Endothelial cell of umbilical vein (primary cell): ENCODE data around the gene FBXO2. TPM values are rescaled to one million over a fixed set of nuclear protein-coding genes. Genes with fewer than 3 reads are reported as not detected.

Source experiments
- BruUV-seq: library from RNA; stranded (reverse); fragments of 400-500 nt; replicated peaks from 2 replicates; lab custom pipeline; 2021; lab: Mats Ljungman, UMichigan
- CTCF ChIA-PET: fragments of 300-600, 350-600 bp; sonication (Branson Sonifier 250); formaldehyde crosslinking; loops from one replicate; lab custom pipeline; 2021; ENCODE audit warnings: antibody characterized with exemption, inconsistent platforms; lab: Charles Lee
- POLR2A ChIA-PET: fragments of 300-600, 350-600 bp; sonication (Branson Sonifier 250); formaldehyde crosslinking; loops from one replicate; lab custom pipeline; 2021; ENCODE audit warnings: antibody characterized with exemption, inconsistent platforms; lab: Charles Lee
- DNase-seq: peaks from one replicate; pipeline ENCODE4 v3.0.0-alpha.2; 2011; ENCODE audit warnings: low read depth, low spot score
- FAIRE-seq: peaks from 2 replicates; lab custom pipeline; 2011; peaks lifted over from hg19 to GRCh38; lab: Jason Lieb, UNC
- H2AFZ ChIP-seq: 2 replicates; pipeline ENCODE4 v1.6.0; 2012; ENCODE audit warnings: low read depth, low read length, control low read depth, inconsistent platforms
- H3K27ac ChIP-seq: 2 replicates; pipeline ENCODE4 v1.5.1; 2011; ENCODE audit warnings: low read depth, mild to moderate bottlenecking, control low read depth, low read length, moderate library complexity; ENCODE audit not compliant: insufficient read depth
- H3K27me3 ChIP-seq, 2 experiments: 2 replicates each; pipeline versions ENCODE4 v1.6.0 to v1.6.1; 2011; ENCODE audit warnings: low read length in 2 of 2, mixed read lengths in 1 of 2; ENCODE audit not compliant: control insufficient read depth in 2 of 2, insufficient read depth in 2 of 2
- H3K36me3 ChIP-seq, 2 experiments: 2 replicates in 1 of 2; 3 replicates in 1 of 2; pipeline ENCODE4 v1.5.1; 2011; ENCODE audit warnings: low read length in 2 of 2, mild to moderate bottlenecking in 1 of 2, moderate library complexity in 1 of 2; ENCODE audit not compliant: control insufficient read depth in 2 of 2, insufficient read depth in 2 of 2; ENCODE audit errors: extremely low read depth in 1 of 2
- H3K4me1 ChIP-seq: 3 replicates; pipeline ENCODE4 v1.5.1; 2011; ENCODE audit warnings: mild to moderate bottlenecking, low read length; ENCODE audit not compliant: control insufficient read depth, insufficient read depth; ENCODE audit errors: extremely low read depth
- H3K4me2 ChIP-seq: 2 replicates; pipeline ENCODE4 v1.6.1; 2011; ENCODE audit warnings: low read length, control low read depth, mixed read lengths; ENCODE audit not compliant: insufficient read depth
- H3K4me3 ChIP-seq, 3 experiments: fragments of 200-600 bp in 1 of 3; sonication (generic), shearing (Covaris generic) in 1 of 3; replicated peaks in 1 of 3; 2 replicates each; pipeline ENCODE4 v1.5.1; 2011 to 2016; ENCODE audit warnings: control low read depth in 3 of 3, low read length in 3 of 3, mild to moderate bottlenecking in 2 of 3, inconsistent platforms in 1 of 3, low read depth in 1 of 3, moderate library complexity in 1 of 3; ENCODE audit not compliant: insufficient read depth in 1 of 3
- H3K79me2 ChIP-seq: 2 replicates; pipeline ENCODE4 v1.6.0; 2012; ENCODE audit warnings: low read length, inconsistent platforms; ENCODE audit not compliant: control insufficient read depth, insufficient read depth
- H3K9ac ChIP-seq: replicated peaks from 2 replicates; pipeline ENCODE3; 2011; ENCODE audit warnings: low read length, control low read depth; ENCODE audit not compliant: insufficient read depth; ENCODE audit errors: extremely low read depth
- H3K9me1 ChIP-seq: replicated peaks from 3 replicates; pipeline ENCODE4 v1.6.0; 2011; ENCODE audit warnings: mild to moderate bottlenecking, low read length; ENCODE audit not compliant: control insufficient read depth, insufficient read depth; ENCODE audit errors: extremely low read depth
- H3K9me3 ChIP-seq: replicated peaks from 2 replicates; pipeline ENCODE4 v1.5.1; 2012; ENCODE audit warnings: low read length, inconsistent platforms; ENCODE audit not compliant: control insufficient read depth, insufficient read depth
- H4K20me1 ChIP-seq: replicated peaks from 2 replicates; pipeline ENCODE3; 2011; ENCODE audit warnings: mild to moderate bottlenecking, low read length; ENCODE audit not compliant: control insufficient read depth, insufficient read depth; ENCODE audit errors: extremely low read depth
- EZH2 ChIP-seq: IDR thresholded peaks from 2 replicates; pipeline ENCODE4 v1.6.1; 2012; ENCODE audit warnings: borderline replicate concordance, low read depth, mild to moderate bottlenecking, moderate library complexity, low read length, inconsistent platforms; ENCODE audit not compliant: severe bottlenecking
- FOS ChIP-seq: IDR thresholded peaks from 2 replicates; pipeline ENCODE4 v1.6.1; 2011; ENCODE audit warnings: mild to moderate bottlenecking, low read length, moderate library complexity, borderline replicate concordance; ENCODE audit not compliant: insufficient read depth
- GATA2 ChIP-seq: IDR thresholded peaks from 2 replicates; pipeline ENCODE4 v1.7.0; 2011; ENCODE audit warnings: low read depth, mild to moderate bottlenecking, moderate library complexity, mixed read lengths, low read length; ENCODE audit not compliant: insufficient read length, insufficient read depth
- JUN ChIP-seq: IDR thresholded peaks from 2 replicates; pipeline ENCODE4 v1.6.1; 2011; ENCODE audit warnings: borderline replicate concordance, low read depth; ENCODE audit not compliant: insufficient read length, insufficient read depth
- MYC ChIP-seq: IDR thresholded peaks from one replicate; pipeline ENCODE4 v1.6.1; 2011; ENCODE audit warnings: mild to moderate bottlenecking, low read depth, low read length
- POLR2A ChIP-seq: IDR thresholded peaks from 2 replicates; pipeline ENCODE4 v1.6.1; 2012; ENCODE audit warnings: low read depth, mild to moderate bottlenecking, control low read depth, low read length
- POLR2AphosphoS5 ChIP-seq: IDR thresholded peaks from 2 replicates; pipeline ENCODE4 v1.6.1; 2012; ENCODE audit warnings: low read depth, mild to moderate bottlenecking, control low read depth, low read length, moderate library complexity; ENCODE audit not compliant: insufficient read depth
- dilution Hi-C: fragments of 300-500 bp; cut with MboI; formaldehyde crosslinking; loops from one replicate; pipeline ENCODE4 v1.15.0; 2019; ENCODE audit warnings: low sequenced_read_pairs; ENCODE audit not compliant: extremely low pct_ligation_motif_present
- intact Hi-C: fragments of 100-400 bp; cut with micrococcal nuclease; formaldehyde crosslinking; loops from one replicate; pipeline ENCODE4 v1.10.0; 2022
- polyA plus RNA-seq, 4 experiments: library from polyadenylated mRNA; depleted of rRNA in 3 of 4; stranded (reverse) in 3 of 4; unstranded in 1 of 4; fragments of >200 nt; gene quantifications; 2 replicates each; pipeline versions ENCODE4 v1.2.1 to v1.2.3, GENCODE V29; 2011 to 2012; ENCODE audit warnings: missing spikeins in 1 of 4
- total RNA-seq: library from RNA; stranded (reverse); gene quantifications from 2 replicates; pipeline ENCODE4 v1.2.3, GENCODE V29; 2021
- TF ChIP-seq, protein P1 (sequence below): IDR thresholded peaks from 2 replicates; pipeline ENCODE4 v1.6.1; 2011; ENCODE audit not compliant: insufficient read depth, insufficient read length
- TF ChIP-seq, protein P2 (sequence below), 2 donors: IDR thresholded peaks; 1 replicate in 1 of 2; 2 replicates in 1 of 2; pipeline ENCODE4 v1.5.1; 2011; ENCODE audit warnings: low read length in 2 of 2, mild to moderate bottlenecking in 2 of 2, moderate library complexity in 2 of 2, control low read depth in 1 of 2, inconsistent platforms in 1 of 2, low read depth in 1 of 2; ENCODE audit not compliant: insufficient read depth in 1 of 2; ENCODE audit errors: extremely low read depth in 1 of 2

FBXO2 gene
- total and polyA plus RNA-seq, 2 donors (not counting 3 experiments of a cell fraction or from before 2014, with no cell fraction given): 0.42 to 0.91 TPM

DNA sequence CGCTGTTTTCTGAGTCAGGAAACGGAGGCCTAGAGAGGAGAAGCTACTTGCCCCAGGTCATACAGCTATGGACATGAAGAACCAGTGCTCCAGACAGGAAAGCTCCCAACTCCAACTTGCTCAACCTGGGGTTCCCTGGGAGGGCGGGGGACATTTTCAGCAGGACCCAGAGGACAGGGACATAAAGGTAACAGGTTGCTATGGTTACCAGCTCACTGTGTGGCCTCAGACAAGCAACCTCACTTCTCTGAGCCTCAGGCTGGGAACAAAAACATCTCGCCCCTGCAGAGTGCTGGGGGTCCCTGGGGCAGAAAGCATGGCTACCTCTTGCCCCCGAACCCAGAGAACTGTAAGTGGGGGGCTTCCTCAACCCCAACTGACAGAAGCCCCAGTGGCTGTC, 16.1 kb downstream of the FBXO2 start:
- CTCF ChIA-PET: interaction anchor here (1.0 to 3.5 kb wide), 6 partner anchors 11 to 600 kb away, joined by 3 to 19 read pairs (median 4); partner anchors contain the start of gene FBXO6
- no peak overlapping the region for H3K27ac ChIP-seq
- POLR2A ChIA-PET: no interaction called here
- H3K27me3 ChIP-seq: no peaks in the 10 kb centered on the region
- BruUV-seq: no TSS peak
- TF ChIP-seq, protein P1, sequence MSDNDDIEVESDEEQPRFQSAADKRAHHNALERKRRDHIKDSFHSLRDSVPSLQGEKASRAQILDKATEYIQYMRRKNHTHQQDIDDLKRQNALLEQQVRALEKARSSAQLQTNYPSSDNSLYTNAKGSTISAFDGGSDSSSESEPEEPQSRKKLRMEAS: no peak
- TF ChIP-seq POLR2AphosphoS5 (no peak), POLR2A (no peak), GATA2 (no peak), JUN (no peak), MYC (no peak), EZH2 (no peak), FOS (no peak)
- TF ChIP-seq, protein P2, sequence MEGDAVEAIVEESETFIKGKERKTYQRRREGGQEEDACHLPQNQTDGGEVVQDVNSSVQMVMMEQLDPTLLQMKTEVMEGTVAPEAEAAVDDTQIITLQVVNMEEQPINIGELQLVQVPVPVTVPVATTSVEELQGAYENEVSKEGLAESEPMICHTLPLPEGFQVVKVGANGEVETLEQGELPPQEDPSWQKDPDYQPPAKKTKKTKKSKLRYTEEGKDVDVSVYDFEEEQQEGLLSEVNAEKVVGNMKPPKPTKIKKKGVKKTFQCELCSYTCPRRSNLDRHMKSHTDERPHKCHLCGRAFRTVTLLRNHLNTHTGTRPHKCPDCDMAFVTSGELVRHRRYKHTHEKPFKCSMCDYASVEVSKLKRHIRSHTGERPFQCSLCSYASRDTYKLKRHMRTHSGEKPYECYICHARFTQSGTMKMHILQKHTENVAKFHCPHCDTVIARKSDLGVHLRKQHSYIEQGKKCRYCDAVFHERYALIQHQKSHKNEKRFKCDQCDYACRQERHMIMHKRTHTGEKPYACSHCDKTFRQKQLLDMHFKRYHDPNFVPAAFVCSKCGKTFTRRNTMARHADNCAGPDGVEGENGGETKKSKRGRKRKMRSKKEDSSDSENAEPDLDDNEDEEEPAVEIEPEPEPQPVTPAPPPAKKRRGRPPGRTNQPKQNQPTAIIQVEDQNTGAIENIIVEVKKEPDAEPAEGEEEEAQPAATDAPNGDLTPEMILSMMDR (IDR thresholded peaks at IDR 0.05; ENCODE audit: extremely low read depth in 1 of 2, insufficient read depth in 1 of 2, low read depth in 1 of 2, low read length in 2 of 2): no peak
- no peaks in the 10 kb centered on the region for H4K20me1 ChIP-seq
- no peak overlapping the region for H3K4me3 ChIP-seq
- H3K4me2 ChIP-seq: no peak overlapping the region
- H3K9ac ChIP-seq: no peak overlapping the region
- H3K9me1 ChIP-seq: no peaks in the 10 kb centered on the region
- no peak for FAIRE-seq
- no peak for DNase-seq
- dilution Hi-C loops: no loop called here
- H3K36me3 ChIP-seq: no peaks in the 10 kb centered on the region
- no peaks in the 10 kb centered on the region for H3K79me2 ChIP-seq
- H2AFZ ChIP-seq: no peak overlapping the region
- intact Hi-C loops: loop anchor here (5.0 kb wide), 1 partner anchor 86 kb away; no protein-coding TSS in a partner anchor
- H3K4me1 ChIP-seq: no peaks in the 10 kb centered on the region
- no peaks in the 10 kb centered on the region for H3K9me3 ChIP-seq
